PC-3 (cell line): ENCODE measurements around the gene HAP1. TPM values are rescaled to one million over a fixed set of nuclear protein-coding genes. Genes with fewer than 3 reads are reported as not detected.

Experiments used
- ATAC-seq: fragments of 200-7000 bp; cut with Tn5 transposase; 2 replicates; pipeline ENCODE4 v1.9.1; 2020; ENCODE audit warnings: mild to moderate bottlenecking, moderate library complexity
- BruUV-seq: library from RNA; stranded (reverse); fragments of 400-500 nt; replicated peaks from 2 replicates; lab custom pipeline; 2021; lab: Mats Ljungman, UMichigan
- CTCF ChIA-PET: fragments of 300-600 bp; sonication (Branson Sonifier 250); formaldehyde crosslinking; loops from one replicate; lab custom pipeline; 2022; ENCODE audit warnings: antibody characterized with exemption; lab: Charles Lee
- POLR2A ChIA-PET: fragments of 300-600 bp; sonication (Branson Sonifier 250); formaldehyde crosslinking; loops from one replicate; lab custom pipeline; 2022; ENCODE audit warnings: antibody characterized with exemption; ENCODE audit not compliant: unreplicated experiment; lab: Charles Lee
- DNase-seq: peaks from one replicate; pipeline ENCODE4 v3.0.0-alpha.2; 2015
- H2AFZ ChIP-seq: fragments of 300-600 bp; sonication (generic); 2 replicates; pipeline ENCODE4 v1.6.0; 2016; ENCODE audit warnings: antibody characterized with exemption, low read length
- H3F3A ChIP-seq: fragments of 300-600 bp; sonication (generic); one replicate; pipeline ENCODE4 v1.6.0; 2017; ENCODE audit warnings: antibody characterized with exemption, low read length, control low read depth, mild to moderate bottlenecking; ENCODE audit not compliant: unreplicated experiment
- H3K27ac ChIP-seq: fragments of 300-600 bp; sonication (generic); 2 replicates; pipeline ENCODE4 v1.5.1; 2016; ENCODE audit warnings: mild to moderate bottlenecking, low read length
- H3K27me3 ChIP-seq: fragments of 300-600 bp; sonication (generic); 2 replicates; pipeline ENCODE4 v1.6.1; 2016; ENCODE audit warnings: low read length, mixed read lengths
- H3K36me3 ChIP-seq: fragments of 300-600 bp; sonication (generic); 2 replicates; pipeline ENCODE4 v1.6.1; 2016; ENCODE audit warnings: low read depth, mixed run types, low read length, mixed read lengths
- H3K4me1 ChIP-seq: fragments of 300-600 bp; sonication (generic); 2 replicates; pipeline ENCODE4 v1.5.1; 2016; ENCODE audit warnings: low read length; ENCODE audit not compliant: insufficient read depth
- H3K4me2 ChIP-seq: fragments of 300-600 bp; sonication (generic); 2 replicates; pipeline ENCODE4 v1.6.0; 2016; ENCODE audit warnings: low read length
- H3K4me3 ChIP-seq: fragments of 300-600 bp; sonication (generic); 2 replicates; pipeline ENCODE4 v1.5.1; 2016; ENCODE audit warnings: mild to moderate bottlenecking, low read length, mixed read lengths
- H3K79me2 ChIP-seq: fragments of 300-600 bp; sonication (generic); 2 replicates; pipeline ENCODE4 v1.6.1; 2017; ENCODE audit warnings: low read length, mixed read lengths
- H3K9ac ChIP-seq: fragments of 300-600 bp; sonication (generic); 2 replicates; pipeline ENCODE4 v1.6.0; 2016; ENCODE audit warnings: mild to moderate bottlenecking, low read length
- H3K9me2 ChIP-seq: fragments of 300-600 bp; sonication (generic); replicated peaks from 2 replicates; pipeline ENCODE4 v1.6.1; 2016; ENCODE audit warnings: mixed run types, low read length, mixed read lengths
- H3K9me3 ChIP-seq: fragments of 300-600 bp; sonication (generic); 2 replicates; pipeline ENCODE4 v1.6.1; 2016; ENCODE audit warnings: low read length, mixed read lengths
- H4K20me1 ChIP-seq: fragments of 300-600 bp; sonication (generic); 2 replicates; pipeline ENCODE4 v1.6.1; 2016; ENCODE audit warnings: low read length, mixed read lengths
- EZH2 ChIP-seq: fragments of 300-600 bp; sonication (generic); IDR thresholded peaks from one replicate; pipeline ENCODE4 v1.6.1; 2017; ENCODE audit warnings: antibody characterized with exemption, mild to moderate bottlenecking, low read length; ENCODE audit not compliant: unreplicated experiment
- EZH2phosphoT487 ChIP-seq: fragments of 300-600 bp; sonication (generic); IDR thresholded peaks from 2 replicates; pipeline ENCODE4 v1.6.1; 2018; ENCODE audit warnings: mild to moderate bottlenecking, antibody characterized with exemption, low read length, borderline replicate concordance
- intact Hi-C: fragments of 100-400 bp; cut with micrococcal nuclease; formaldehyde crosslinking; loops from 2 replicates; pipeline ENCODE4 v1.9.0; 2023
- total RNA-seq: library from RNA; depleted of rRNA; stranded (reverse); fragments of >200 nt; gene quantifications from 2 replicates; pipeline ENCODE4 v1.2.3, GENCODE V29; 2014
- TF ChIP-seq, protein P1 (sequence below): fragments of 300-600 bp; sonication (generic); conservative IDR thresholded peaks from 2 replicates; pipeline ENCODE4 v1.5.1; 2017; ENCODE audit warnings: antibody characterized with exemption, low read depth, mild to moderate bottlenecking, low read length

HAP1 gene
- total RNA-seq, 1 experiment from 2014 or later, result 1.2 TPM

- no peak overlapping the region for H3K27ac ChIP-seq
- no peak overlapping the region for H3K4me3 ChIP-seq
- H3K9me3 ChIP-seq, result no peaks in the 10 kb centered on the region
- no peak overlapping the region for H3K4me2 ChIP-seq
- no TSS peak for BruUV-seq
- no peak for ATAC-seq
- ChIA-PET CTCF (interaction anchor here (0.6 kb wide), 1 partner anchor 22 kb away, joined by 3 read pairs; no protein-coding TSS in a partner anchor), POLR2A (no interaction called here)
- H3K4me1 ChIP-seq, result no peaks in the 10 kb centered on the region
- TF ChIP-seq, protein P1, sequence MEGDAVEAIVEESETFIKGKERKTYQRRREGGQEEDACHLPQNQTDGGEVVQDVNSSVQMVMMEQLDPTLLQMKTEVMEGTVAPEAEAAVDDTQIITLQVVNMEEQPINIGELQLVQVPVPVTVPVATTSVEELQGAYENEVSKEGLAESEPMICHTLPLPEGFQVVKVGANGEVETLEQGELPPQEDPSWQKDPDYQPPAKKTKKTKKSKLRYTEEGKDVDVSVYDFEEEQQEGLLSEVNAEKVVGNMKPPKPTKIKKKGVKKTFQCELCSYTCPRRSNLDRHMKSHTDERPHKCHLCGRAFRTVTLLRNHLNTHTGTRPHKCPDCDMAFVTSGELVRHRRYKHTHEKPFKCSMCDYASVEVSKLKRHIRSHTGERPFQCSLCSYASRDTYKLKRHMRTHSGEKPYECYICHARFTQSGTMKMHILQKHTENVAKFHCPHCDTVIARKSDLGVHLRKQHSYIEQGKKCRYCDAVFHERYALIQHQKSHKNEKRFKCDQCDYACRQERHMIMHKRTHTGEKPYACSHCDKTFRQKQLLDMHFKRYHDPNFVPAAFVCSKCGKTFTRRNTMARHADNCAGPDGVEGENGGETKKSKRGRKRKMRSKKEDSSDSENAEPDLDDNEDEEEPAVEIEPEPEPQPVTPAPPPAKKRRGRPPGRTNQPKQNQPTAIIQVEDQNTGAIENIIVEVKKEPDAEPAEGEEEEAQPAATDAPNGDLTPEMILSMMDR, result no peak
- TF ChIP-seq EZH2 (no peak), EZH2phosphoT487 (no peak)
- no peaks in the 10 kb centered on the region for H3K79me2 ChIP-seq
- no peak for DNase-seq
- no peaks in the 10 kb centered on the region for H3F3A ChIP-seq
- intact Hi-C loops, result no loop called here
- H3K9ac ChIP-seq, result no peak overlapping the region
- no peaks in the 10 kb centered on the region for H3K27me3 ChIP-seq
- H2AFZ ChIP-seq, result no peak overlapping the region
- H4K20me1 ChIP-seq, result no peaks in the 10 kb centered on the region
- no peaks in the 10 kb centered on the region for H3K9me2 ChIP-seq
- peaks cover 4% of the 10 kb centered on the region; the same call in 1 of the 2 replicates for H3K36me3 ChIP-seq
Measured at GRCh38 chr17:41751288-41751687, 16.8 kb upstream of the HAP1 start.

DNA sequence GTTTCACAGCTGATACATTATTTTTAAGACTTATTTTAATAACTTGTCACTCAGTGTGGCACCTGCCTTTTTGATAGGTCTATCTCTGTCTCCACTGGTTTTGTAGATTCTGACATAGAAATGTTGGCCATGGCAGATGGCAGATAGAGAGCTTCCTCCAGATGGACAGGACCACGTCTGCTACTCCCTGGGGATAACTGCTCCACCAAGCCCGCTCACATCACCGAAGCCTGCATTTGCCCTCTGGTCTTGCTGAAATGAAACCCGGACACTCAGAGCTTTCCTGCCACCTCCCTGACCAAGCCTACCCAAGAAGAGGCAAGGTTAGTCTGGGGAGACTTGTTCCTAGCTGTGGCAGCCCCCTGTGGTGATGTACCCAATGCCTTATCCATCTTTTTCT, 16.4 kb upstream of the HAP1 start:
- POLR2A ChIA-PET, result no interaction called here

DNA sequence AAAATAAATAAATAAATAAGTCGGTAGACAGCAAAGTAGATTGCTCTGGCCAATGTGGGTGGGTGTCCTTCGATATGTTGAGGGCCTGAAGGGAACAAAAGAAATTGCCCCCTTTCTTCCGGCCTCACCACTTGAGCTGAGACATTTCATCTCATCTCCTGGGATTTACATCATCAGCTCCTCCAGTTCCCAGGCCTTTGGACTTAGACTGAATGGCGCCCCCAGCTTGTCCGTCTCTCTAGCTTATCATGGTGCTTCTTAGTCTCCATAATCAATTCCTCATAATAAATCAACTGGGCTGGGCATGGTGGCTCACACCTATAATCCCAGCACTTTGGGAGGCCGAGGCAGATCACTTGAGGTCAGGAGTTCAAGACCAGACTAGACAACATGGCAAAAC, 13.8 kb upstream of the HAP1 start:
- no peak overlapping the region for H3K4me2 ChIP-seq
- POLR2A ChIA-PET, result no interaction called here
- intact Hi-C loops, result no loop called here
- H3K4me3 ChIP-seq, result no peak overlapping the region
- DNase-seq (no peak), ATAC-seq (no peak)
- no peaks in the 10 kb centered on the region for H3F3A ChIP-seq
- H3K9me2 ChIP-seq, result no peaks in the 10 kb centered on the region
- no peak for TF ChIP-seq EZH2
- no peak for TF ChIP-seq EZH2phosphoT487
- TF ChIP-seq, protein P1, result no peak
- no peaks in the 10 kb centered on the region for H3K27me3 ChIP-seq
- H3K4me1 ChIP-seq, result no peaks in the 10 kb centered on the region
- H3K9me3 ChIP-seq, result no peaks in the 10 kb centered on the region
- H3K79me2 ChIP-seq, result no peaks in the 10 kb centered on the region
- no peaks in the 10 kb centered on the region for H4K20me1 ChIP-seq
- no peak overlapping the region for H3K9ac ChIP-seq
- H2AFZ ChIP-seq, result no peak overlapping the region
- no TSS peak for BruUV-seq
- H3K27ac ChIP-seq, result no peak overlapping the region
- CTCF ChIA-PET, result no interaction called here
- no peaks in the 10 kb centered on the region for H3K36me3 ChIP-seq

More for the DNA sequence above, 16.4 kb upstream of the HAP1 start:
- Histone ChIP-seq H3K36me3 (peaks cover 4% of the 10 kb centered on the region; the same call in 1 of the 2 replicates), H3K4me1 (no peaks in the 10 kb centered on the region), H3F3A (no peaks in the 10 kb centered on the region), H3K4me3 (no peak overlapping the region), H2AFZ (no peak overlapping the region), H3K9ac (no peak overlapping the region), H3K4me2 (no peak overlapping the region), H3K9me3 (no peaks in the 10 kb centered on the region), H3K9me2 (no peaks in the 10 kb centered on the region), H3K27ac (no peak overlapping the region), H3K79me2 (no peaks in the 10 kb centered on the region), H4K20me1 (no peaks in the 10 kb centered on the region), H3K27me3 (no peaks in the 10 kb centered on the region)
- DNase-seq (no peak), ATAC-seq (no peak)
- CTCF ChIA-PET, result interaction anchor here (0.6 kb wide), 1 partner anchor 23 kb away, joined by 3 read pairs; no protein-coding TSS in a partner anchor
- no TSS peak for BruUV-seq
- TF ChIP-seq EZH2phosphoT487, result no peak
- TF ChIP-seq, protein P1, result no peak
- TF ChIP-seq EZH2, result no peak
- intact Hi-C loops, result no loop called here
